ENCODE data around the gene PIP4K2A. TPM values are rescaled to one million over a fixed set of nuclear protein-coding genes. Genes with fewer than 3 reads are reported as not detected.
A peak's percentile ranks its signal among the peaks of the same experiment; 100 is the strongest.

Gene PIP4K2A
- total and polyA plus RNA-seq, 2 experiments from 2014 or later, result 39.9 to 40.1 TPM

DNA sequence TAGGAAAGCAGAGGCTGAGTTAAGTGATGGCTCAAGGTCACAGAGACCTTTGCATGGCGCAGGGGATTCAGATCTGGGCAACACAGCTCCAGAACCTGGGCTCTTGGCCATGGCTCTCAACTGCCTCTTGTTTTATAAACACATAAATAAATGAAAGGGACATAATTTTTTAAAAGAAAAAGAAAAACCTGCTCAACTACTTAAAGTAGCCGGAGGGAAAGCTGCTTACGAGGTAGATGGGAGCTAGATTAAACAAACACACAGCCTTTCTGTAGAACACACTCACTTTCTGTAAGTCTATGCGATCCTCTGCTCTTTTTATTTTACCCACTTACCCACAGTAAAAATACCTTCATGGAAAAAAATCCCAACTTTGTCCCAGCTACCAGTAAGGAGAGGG, 81.3 kb downstream of the PIP4K2A start:
- Mint-ChIP-seq H3K4me3 (no peak overlapping the region), H3K27me3 (ENCODE audit: insufficient read depth, low read depth, poor library complexity) (peaks cover 1% of the 10 kb centered on the region), H3K27ac (no peak overlapping the region), H3K36me3 (ENCODE audit: low read depth) (peaks cover 11% of the 10 kb centered on the region; the same call in 2 of the 3 replicates), H3K4me1 (peaks cover 40% of the 10 kb centered on the region), H3K9me3 (no peaks in the 10 kb centered on the region)
- Histone ChIP-seq H3K36me3 (ENCODE audit: insufficient read depth) (no peaks in the 10 kb centered on the region), H3K27me3 (ENCODE audit: insufficient read depth) (no peaks in the 10 kb centered on the region), H3F3A (replicated peaks; ENCODE audit: low read depth) (no peaks in the 10 kb centered on the region), H2AFZ (no peak overlapping the region), H3K27ac (ENCODE audit: low read depth) (no peak overlapping the region), H3K4me2 (no peak overlapping the region), H3K4me1 (ENCODE audit: insufficient read depth) (peaks cover 24% of the 10 kb centered on the region), H4K20me1 (replicated peaks; ENCODE audit: insufficient read depth) (peaks cover 9% of the 10 kb centered on the region; the same call in 1 of the 2 replicates), H3K79me2 (replicated peaks; ENCODE audit: insufficient read depth) (peaks cover 98% of the 10 kb centered on the region), H3K4me3 (no peak overlapping the region), H3K9me2 (ENCODE audit: insufficient read depth) (no peaks in the 10 kb centered on the region)
- no peak for ATAC-seq
- TF ChIP-seq CREB1 (CRISPR knock-in tag; IDR thresholded peaks at IDR 0.05; ENCODE audit: low read depth), result no peak
- no peak for TF ChIP-seq EZH2 (IDR thresholded peaks at IDR 0.05; ENCODE audit: low read depth, unreplicated experiment)
- TF ChIP-seq NANOG (IDR thresholded peaks at IDR 0.05; ENCODE audit: borderline replicate concordance), result no peak
- DNase-seq (ENCODE audit: low spot score), result no peak

DNA sequence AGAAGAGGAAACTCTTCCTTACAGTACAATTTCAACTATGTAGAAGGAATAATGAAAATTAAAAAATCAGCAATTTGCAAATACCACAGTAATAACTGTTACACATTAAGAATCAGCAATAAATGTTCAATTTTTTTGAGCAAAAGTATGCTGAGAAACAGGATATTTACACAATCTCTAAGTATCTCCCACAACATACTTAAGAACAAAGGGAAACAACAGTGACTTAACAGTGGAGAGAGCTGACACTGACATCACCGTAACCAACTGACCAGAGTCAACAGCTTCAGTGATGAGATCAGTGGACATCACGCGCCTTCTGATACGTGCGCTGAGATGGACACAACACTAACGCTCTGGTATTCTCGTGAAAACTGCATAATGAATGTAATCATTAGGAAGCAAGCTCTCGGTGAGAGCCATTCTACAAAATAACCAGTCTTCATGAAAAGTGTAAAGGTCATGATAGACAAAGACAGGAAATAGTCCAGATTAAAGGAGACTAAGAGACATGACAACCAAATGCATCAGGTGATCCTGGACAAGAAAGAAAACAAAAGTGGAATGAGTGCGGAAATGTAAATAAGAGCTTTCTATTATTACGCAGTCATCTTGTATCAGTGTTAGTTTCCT, 82.6 kb downstream of the PIP4K2A start:
- Histone ChIP-seq H3K36me3 (ENCODE audit: insufficient read depth) (no peaks in the 10 kb centered on the region), H3K4me1 (ENCODE audit: insufficient read depth) (peaks cover 37% of the 10 kb centered on the region), H3F3A (replicated peaks; ENCODE audit: low read depth) (no peaks in the 10 kb centered on the region), H2AFZ (no peak overlapping the region), H3K27ac (ENCODE audit: low read depth) (no peak overlapping the region), H3K4me2 (no peak overlapping the region), H3K27me3 (ENCODE audit: insufficient read depth) (no peaks in the 10 kb centered on the region), H3K9me2 (ENCODE audit: insufficient read depth) (no peaks in the 10 kb centered on the region), H3K79me2 (replicated peaks; ENCODE audit: insufficient read depth) (peaks cover 98% of the 10 kb centered on the region), H4K20me1 (replicated peaks; ENCODE audit: insufficient read depth) (peaks cover 9% of the 10 kb centered on the region; the same call in 1 of the 2 replicates), H3K4me3 (no peak overlapping the region)
- Mint-ChIP-seq H3K36me3 (ENCODE audit: low read depth) (peaks cover 9% of the 10 kb centered on the region; the same call in 2 of the 3 replicates), H3K9me3 (no peaks in the 10 kb centered on the region), H3K27me3 (ENCODE audit: insufficient read depth, low read depth, poor library complexity) (peaks cover 1% of the 10 kb centered on the region), H3K4me1 (peaks cover 52% of the 10 kb centered on the region), H3K4me3 (no peak overlapping the region), H3K27ac (0 out of 2 replicates have a peak overlapping the region, but pooled peaks have one; percentile 32)
- no peak for ATAC-seq
- DNase-seq (ENCODE audit: low spot score), result no peak
- TF ChIP-seq ZNF114 (CRISPR knock-in tag; IDR thresholded peaks at IDR 0.05) (no peak), EZH2 (IDR thresholded peaks at IDR 0.05; ENCODE audit: low read depth, unreplicated experiment) (no peak), NANOG (IDR thresholded peaks at IDR 0.05; ENCODE audit: borderline replicate concordance) (no peak), CREB1 (CRISPR knock-in tag; IDR thresholded peaks at IDR 0.05; ENCODE audit: low read depth) (no peak), EZH2phosphoT487 (IDR thresholded peaks at IDR 0.05; ENCODE audit: unreplicated experiment) (no peak), JUNB (IDR thresholded peaks at IDR 0.05; ENCODE audit: unreplicated experiment) (no peak)
- TF ChIP-seq, protein P1, sequence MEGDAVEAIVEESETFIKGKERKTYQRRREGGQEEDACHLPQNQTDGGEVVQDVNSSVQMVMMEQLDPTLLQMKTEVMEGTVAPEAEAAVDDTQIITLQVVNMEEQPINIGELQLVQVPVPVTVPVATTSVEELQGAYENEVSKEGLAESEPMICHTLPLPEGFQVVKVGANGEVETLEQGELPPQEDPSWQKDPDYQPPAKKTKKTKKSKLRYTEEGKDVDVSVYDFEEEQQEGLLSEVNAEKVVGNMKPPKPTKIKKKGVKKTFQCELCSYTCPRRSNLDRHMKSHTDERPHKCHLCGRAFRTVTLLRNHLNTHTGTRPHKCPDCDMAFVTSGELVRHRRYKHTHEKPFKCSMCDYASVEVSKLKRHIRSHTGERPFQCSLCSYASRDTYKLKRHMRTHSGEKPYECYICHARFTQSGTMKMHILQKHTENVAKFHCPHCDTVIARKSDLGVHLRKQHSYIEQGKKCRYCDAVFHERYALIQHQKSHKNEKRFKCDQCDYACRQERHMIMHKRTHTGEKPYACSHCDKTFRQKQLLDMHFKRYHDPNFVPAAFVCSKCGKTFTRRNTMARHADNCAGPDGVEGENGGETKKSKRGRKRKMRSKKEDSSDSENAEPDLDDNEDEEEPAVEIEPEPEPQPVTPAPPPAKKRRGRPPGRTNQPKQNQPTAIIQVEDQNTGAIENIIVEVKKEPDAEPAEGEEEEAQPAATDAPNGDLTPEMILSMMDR (conservative IDR thresholded peaks at IDR 0.05; ENCODE audit: low read depth in 2 of 2), result no peak
- TF ChIP-seq, protein P2, sequence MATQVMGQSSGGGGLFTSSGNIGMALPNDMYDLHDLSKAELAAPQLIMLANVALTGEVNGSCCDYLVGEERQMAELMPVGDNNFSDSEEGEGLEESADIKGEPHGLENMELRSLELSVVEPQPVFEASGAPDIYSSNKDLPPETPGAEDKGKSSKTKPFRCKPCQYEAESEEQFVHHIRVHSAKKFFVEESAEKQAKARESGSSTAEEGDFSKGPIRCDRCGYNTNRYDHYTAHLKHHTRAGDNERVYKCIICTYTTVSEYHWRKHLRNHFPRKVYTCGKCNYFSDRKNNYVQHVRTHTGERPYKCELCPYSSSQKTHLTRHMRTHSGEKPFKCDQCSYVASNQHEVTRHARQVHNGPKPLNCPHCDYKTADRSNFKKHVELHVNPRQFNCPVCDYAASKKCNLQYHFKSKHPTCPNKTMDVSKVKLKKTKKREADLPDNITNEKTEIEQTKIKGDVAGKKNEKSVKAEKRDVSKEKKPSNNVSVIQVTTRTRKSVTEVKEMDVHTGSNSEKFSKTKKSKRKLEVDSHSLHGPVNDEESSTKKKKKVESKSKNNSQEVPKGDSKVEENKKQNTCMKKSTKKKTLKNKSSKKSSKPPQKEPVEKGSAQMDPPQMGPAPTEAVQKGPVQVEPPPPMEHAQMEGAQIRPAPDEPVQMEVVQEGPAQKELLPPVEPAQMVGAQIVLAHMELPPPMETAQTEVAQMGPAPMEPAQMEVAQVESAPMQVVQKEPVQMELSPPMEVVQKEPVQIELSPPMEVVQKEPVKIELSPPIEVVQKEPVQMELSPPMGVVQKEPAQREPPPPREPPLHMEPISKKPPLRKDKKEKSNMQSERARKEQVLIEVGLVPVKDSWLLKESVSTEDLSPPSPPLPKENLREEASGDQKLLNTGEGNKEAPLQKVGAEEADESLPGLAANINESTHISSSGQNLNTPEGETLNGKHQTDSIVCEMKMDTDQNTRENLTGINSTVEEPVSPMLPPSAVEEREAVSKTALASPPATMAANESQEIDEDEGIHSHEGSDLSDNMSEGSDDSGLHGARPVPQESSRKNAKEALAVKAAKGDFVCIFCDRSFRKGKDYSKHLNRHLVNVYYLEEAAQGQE (IDR thresholded peaks at IDR 0.05; ENCODE audit: unreplicated experiment), result no peak
- TF ChIP-seq, protein P3, sequence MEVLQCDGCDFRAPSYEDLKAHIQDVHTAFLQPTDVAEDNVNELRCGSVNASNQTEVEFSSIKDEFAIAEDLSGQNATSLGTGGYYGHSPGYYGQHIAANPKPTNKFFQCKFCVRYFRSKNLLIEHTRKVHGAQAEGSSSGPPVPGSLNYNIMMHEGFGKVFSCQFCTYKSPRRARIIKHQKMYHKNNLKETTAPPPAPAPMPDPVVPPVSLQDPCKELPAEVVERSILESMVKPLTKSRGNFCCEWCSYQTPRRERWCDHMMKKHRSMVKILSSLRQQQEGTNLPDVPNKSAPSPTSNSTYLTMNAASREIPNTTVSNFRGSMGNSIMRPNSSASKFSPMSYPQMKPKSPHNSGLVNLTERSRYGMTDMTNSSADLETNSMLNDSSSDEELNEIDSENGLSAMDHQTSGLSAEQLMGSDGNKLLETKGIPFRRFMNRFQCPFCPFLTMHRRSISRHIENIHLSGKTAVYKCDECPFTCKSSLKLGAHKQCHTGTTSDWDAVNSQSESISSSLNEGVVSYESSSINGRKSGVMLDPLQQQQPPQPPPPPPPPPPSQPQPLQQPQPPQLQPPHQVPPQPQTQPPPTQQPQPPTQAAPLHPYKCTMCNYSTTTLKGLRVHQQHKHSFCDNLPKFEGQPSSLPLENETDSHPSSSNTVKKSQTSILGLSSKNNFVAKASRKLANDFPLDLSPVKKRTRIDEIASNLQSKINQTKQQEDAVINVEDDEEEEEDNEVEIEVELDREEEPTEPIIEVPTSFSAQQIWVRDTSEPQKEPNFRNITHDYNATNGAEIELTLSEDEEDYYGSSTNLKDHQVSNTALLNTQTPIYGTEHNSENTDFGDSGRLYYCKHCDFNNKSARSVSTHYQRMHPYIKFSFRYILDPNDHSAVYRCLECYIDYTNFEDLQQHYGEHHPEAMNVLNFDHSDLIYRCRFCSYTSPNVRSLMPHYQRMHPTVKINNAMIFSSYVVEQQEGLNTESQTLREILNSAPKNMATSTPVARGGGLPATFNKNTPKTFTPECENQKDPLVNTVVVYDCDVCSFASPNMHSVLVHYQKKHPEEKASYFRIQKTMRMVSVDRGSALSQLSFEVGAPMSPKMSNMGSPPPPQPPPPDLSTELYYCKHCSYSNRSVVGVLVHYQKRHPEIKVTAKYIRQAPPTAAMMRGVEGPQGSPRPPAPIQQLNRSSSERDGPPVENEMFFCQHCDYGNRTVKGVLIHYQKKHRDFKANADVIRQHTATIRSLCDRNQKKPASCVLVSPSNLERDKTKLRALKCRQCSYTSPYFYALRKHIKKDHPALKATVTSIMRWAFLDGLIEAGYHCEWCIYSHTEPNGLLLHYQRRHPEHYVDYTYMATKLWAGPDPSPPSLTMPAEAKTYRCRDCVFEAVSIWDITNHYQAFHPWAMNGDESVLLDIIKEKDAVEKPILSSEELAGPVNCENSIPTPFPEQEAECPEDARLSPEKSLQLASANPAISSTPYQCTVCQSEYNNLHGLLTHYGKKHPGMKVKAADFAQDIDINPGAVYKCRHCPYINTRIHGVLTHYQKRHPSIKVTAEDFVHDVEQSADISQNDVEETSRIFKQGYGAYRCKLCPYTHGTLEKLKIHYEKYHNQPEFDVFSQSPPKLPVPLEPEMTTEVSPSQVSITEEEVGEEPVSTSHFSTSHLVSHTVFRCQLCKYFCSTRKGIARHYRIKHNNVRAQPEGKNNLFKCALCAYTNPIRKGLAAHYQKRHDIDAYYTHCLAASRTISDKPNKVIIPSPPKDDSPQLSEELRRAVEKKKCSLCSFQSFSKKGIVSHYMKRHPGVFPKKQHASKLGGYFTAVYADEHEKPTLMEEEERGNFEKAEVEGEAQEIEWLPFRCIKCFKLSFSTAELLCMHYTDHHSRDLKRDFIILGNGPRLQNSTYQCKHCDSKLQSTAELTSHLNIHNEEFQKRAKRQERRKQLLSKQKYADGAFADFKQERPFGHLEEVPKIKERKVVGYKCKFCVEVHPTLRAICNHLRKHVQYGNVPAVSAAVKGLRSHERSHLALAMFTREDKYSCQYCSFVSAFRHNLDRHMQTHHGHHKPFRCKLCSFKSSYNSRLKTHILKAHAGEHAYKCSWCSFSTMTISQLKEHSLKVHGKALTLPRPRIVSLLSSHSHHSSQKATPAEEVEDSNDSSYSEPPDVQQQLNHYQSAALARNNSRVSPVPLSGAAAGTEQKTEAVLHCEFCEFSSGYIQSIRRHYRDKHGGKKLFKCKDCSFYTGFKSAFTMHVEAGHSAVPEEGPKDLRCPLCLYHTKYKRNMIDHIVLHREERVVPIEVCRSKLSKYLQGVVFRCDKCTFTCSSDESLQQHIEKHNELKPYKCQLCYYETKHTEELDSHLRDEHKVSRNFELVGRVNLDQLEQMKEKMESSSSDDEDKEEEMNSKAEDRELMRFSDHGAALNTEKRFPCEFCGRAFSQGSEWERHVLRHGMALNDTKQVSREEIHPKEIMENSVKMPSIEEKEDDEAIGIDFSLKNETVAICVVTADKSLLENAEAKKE (CRISPR knock-in tag; IDR thresholded peaks at IDR 0.05), result no peak
